Measurements from ENCODE around the gene PPP1R36. TPM values are rescaled to one million over a fixed set of nuclear protein-coding genes. Genes with fewer than 3 reads are reported as not detected.
"Not testable (repeated sequence)": the region's sequence is repeated elsewhere in the genome, so short reads cannot be mapped to it uniquely, and the experiment has no call there.

Gene PPP1R36
- total RNA-seq, 4 donors from 2014 or later, result 0.70 to 1.2 TPM; not detected in 2

DNA sequence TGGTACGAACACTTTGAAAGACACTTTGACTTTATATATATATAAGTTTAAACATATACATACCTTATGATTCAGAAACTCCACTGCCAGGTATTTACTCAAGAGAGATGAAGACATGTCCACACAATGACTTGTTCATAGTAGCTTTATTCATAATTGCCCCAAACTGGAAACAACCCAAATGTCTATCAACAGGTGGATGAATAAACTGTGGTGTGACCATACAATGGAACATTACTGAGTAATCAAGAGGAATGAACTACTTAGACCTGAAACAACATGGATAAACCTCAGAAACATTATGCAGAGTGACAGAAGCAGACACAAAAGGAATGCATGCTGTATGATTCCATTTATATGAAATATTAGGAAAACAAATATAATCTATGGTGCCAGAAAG is 71.1 kb downstream of the PPP1R36 start:
- TF ChIP-seq CTCF (IDR thresholded peaks at IDR 0.05) (no peak), POLR2A (IDR thresholded peaks at IDR 0.05) (no peak)
- intact Hi-C loops (cut with DNase I; ENCODE audit: low total_unique reads), result no loop called here
- no peaks in the 10 kb centered on the region for H3K36me3 ChIP-seq

DNA sequence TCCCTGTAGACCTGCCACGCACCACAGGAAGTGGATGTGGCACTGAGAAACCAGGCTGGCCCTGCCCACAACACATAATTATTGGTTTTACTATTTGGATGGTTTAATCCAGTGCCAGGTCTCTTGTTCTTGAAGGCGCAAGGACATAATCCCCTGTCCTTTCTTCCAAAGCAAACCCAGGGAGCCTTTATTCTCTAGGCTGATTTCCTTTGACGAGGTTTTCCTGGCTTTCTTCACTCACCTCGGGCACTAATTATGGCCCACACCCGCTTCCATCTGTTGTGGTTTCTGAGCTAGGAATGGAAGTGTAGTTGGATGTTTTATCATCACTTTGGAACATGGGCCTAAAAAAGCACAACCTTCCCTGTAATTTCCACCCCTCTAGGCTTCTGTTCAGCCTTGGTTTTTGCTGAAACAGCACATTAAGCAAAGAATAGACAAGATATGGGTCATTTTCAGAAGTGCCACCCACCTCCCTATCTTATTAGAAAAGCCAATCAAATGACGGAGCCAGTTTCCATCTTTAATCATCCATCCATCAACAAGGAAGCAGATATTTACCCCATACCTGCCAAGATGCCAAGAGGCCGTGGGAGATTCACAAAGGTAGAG is 73.9 kb downstream of the PPP1R36 start:
- no peak for TF ChIP-seq POLR2A (IDR thresholded peaks at IDR 0.05)
- TF ChIP-seq CTCF (IDR thresholded peaks at IDR 0.05), result no peak
- no peaks in the 10 kb centered on the region for H3K36me3 ChIP-seq
- H3K4me3 ChIP-seq, result no peak overlapping the region
- no peaks in the 10 kb centered on the region for H3K27me3 ChIP-seq
- no peaks in the 10 kb centered on the region for H3K4me1 ChIP-seq
- intact Hi-C loops (cut with DNase I; ENCODE audit: low total_unique reads), result no loop called here
- H3K9me3 ChIP-seq, result no peaks in the 10 kb centered on the region
- no peak for DNase-seq
- no peak overlapping the region for H3K27ac ChIP-seq

More for the DNA sequence above, 71.1 kb downstream of the PPP1R36 start:
- Histone ChIP-seq H3K4me3 (no peak overlapping the region), H3K27ac (no peak overlapping the region), H3K4me1 (no peaks in the 10 kb centered on the region), H3K9me3 (no peaks in the 10 kb centered on the region), H3K27me3 (no peaks in the 10 kb centered on the region)
- no peak for DNase-seq

GRCh38 chr14:64625386-64626232 is 75.8 kb downstream of the PPP1R36 start:
- H3K4me1 ChIP-seq, result no peaks in the 10 kb centered on the region
- H3K4me3 ChIP-seq, result no peak overlapping the region
- DNase-seq, result no peak
- H3K27me3 ChIP-seq, result no peaks in the 10 kb centered on the region
- TF ChIP-seq POLR2A (IDR thresholded peaks at IDR 0.05) (no peak), CTCF (IDR thresholded peaks at IDR 0.05) (no peak)
- H3K9me3 ChIP-seq, result no peaks in the 10 kb centered on the region
- intact Hi-C loops (cut with DNase I; ENCODE audit: low total_unique reads), result no loop called here
- no peaks in the 10 kb centered on the region for H3K36me3 ChIP-seq
- no peak overlapping the region for H3K27ac ChIP-seq

DNA sequence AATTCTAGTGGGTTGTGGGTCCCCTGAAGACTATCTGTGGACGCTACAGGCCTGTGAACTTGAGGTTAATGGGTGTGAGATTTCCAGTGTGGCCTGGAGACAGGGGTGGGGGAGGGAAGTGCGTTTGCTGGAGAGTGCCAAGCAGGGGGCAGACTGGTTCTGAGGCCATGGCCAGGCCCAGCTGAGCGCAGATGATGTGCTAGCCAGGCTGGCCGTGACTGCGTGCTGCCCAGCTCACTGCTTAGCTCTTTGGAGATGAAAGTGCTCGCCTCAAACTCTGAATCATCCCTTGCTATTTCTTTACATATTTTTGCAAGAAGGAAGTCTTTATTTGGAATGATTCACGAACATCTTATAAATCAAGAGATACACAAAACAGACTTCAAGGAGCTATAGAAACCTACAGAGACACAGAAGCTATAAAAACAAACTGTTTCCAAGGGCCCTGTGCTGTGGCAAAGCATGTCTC is 79.2 kb downstream of the PPP1R36 start:
- H3K27ac ChIP-seq, result peak overlapping the region; percentile 73 to 74
- H3K27me3 ChIP-seq, result no peaks in the 10 kb centered on the region
- H3K4me3 ChIP-seq, result no peak overlapping the region
- H3K4me1 ChIP-seq, result no peaks in the 10 kb centered on the region
- TF ChIP-seq CTCF (IDR thresholded peaks at IDR 0.05) (no peak), POLR2A (IDR thresholded peaks at IDR 0.05) (no peak)
- intact Hi-C loops (cut with DNase I; ENCODE audit: low total_unique reads), result no loop called here
- peak; percentile 43 to 44 for DNase-seq
- no peaks in the 10 kb centered on the region for H3K36me3 ChIP-seq
- no peaks in the 10 kb centered on the region for H3K9me3 ChIP-seq

- no peaks in the 10 kb centered on the region for H3K4me1 ChIP-seq
- no peak for TF ChIP-seq CTCF (IDR thresholded peaks at IDR 0.05)
- no peak for TF ChIP-seq POLR2A (IDR thresholded peaks at IDR 0.05)
- no peak for DNase-seq
- no peaks in the 10 kb centered on the region for H3K27me3 ChIP-seq
- H3K4me3 ChIP-seq, result no peak overlapping the region
- H3K9me3 ChIP-seq, result no peaks in the 10 kb centered on the region
- no peaks in the 10 kb centered on the region for H3K36me3 ChIP-seq
- no peak overlapping the region for H3K27ac ChIP-seq
- intact Hi-C loops (cut with DNase I; ENCODE audit: low total_unique reads), result loop anchor here (10.0 kb wide), 1 partner anchor 86 kb away; the partner anchor contains the start of genes HSPA2 and PPP1R36
Measured at GRCh38 chr14:64630778-64631177, 81.0 kb downstream of the PPP1R36 start.

- not testable (repeated sequence) for H3K36me3 ChIP-seq, H3K4me3 ChIP-seq, H3K9me3 ChIP-seq, H3K4me1 ChIP-seq, DNase-seq, H3K27ac ChIP-seq, H3K27me3 ChIP-seq
- intact Hi-C loops (cut with DNase I; ENCODE audit: low total_unique reads), result loop anchor here (10.0 kb wide), 1 partner anchor 86 kb away; the partner anchor contains the start of genes HSPA2 and PPP1R36
Measured at GRCh38 chr14:64631222-64631621, 81.5 kb downstream of the PPP1R36 start.
